GM21447 (cell line): ENCODE data around the gene ACTN2.

ENCODE experiments used
- ATAC-seq: cut with Tn5 transposase; IDR thresholded peaks from one replicate; pipeline ENCODE4 v1.9.1; 2021; ENCODE audit not compliant: unreplicated experiment

The ACTN2 gene

GRCh38 chr1:236734141-236734765 is 48.0 kb downstream of the ACTN2 start:
- ATAC-seq, result no peak

GRCh38 chr1:236736761-236737160 is 50.5 kb downstream of the ACTN2 start:
- ATAC-seq, result no peak

GRCh38 chr1:236741753-236742152 is 55.5 kb downstream of the ACTN2 start:
- no peak for ATAC-seq

- ATAC-seq, result no peak
These were observed 56.3 kb downstream of the ACTN2 start for GRCh38 chr1:236742421-236743160.

- no peak for ATAC-seq
These were observed 58.2 kb downstream of the ACTN2 start for GRCh38 chr1:236744533-236744932.

GRCh38 chr1:236746785-236747184 is 60.5 kb downstream of the ACTN2 start:
- ATAC-seq, result no peak

GRCh38 chr1:236747311-236747985 is 61.1 kb downstream of the ACTN2 start:
- no peak for ATAC-seq

- no peak for ATAC-seq
These were observed 62.1 kb downstream of the ACTN2 start for GRCh38 chr1:236748268-236748870.

- ATAC-seq, result no peak
These were observed 64.6 kb downstream of the ACTN2 start for GRCh38 chr1:236750928-236751327.

- no peak for ATAC-seq
These were observed 65.1 kb downstream of the ACTN2 start for GRCh38 chr1:236751385-236751784.

GRCh38 chr1:236751935-236752334 is 65.6 kb downstream of the ACTN2 start:
- ATAC-seq, result no peak

- ATAC-seq, result no peak
These were observed 67.2 kb downstream of the ACTN2 start for GRCh38 chr1:236753516-236753915.

- no peak for ATAC-seq
These were observed 67.7 kb downstream of the ACTN2 start for GRCh38 chr1:236753964-236754363.

- ATAC-seq, result no peak
These were observed 68.4 kb downstream of the ACTN2 start for GRCh38 chr1:236754525-236755210.

GRCh38 chr1:236757640-236758039 is 71.3 kb downstream of the ACTN2 start:
- no peak for ATAC-seq

GRCh38 chr1:236759252-236759859 is 73.1 kb downstream of the ACTN2 start:
- ATAC-seq, result no peak

GRCh38 chr1:236760480-236760879 is 74.2 kb downstream of the ACTN2 start:
- ATAC-seq, result no peak

- no peak for ATAC-seq
These were observed 74.7 kb downstream of the ACTN2 start for GRCh38 chr1:236760986-236761385.

- ATAC-seq, result no peak
These were observed 75.3 kb downstream of the ACTN2 start for GRCh38 chr1:236761397-236762132.

GRCh38 chr1:236762410-236762809 is 76.1 kb downstream of the ACTN2 start:
- no peak for ATAC-seq
